H9 (cell line): ENCODE results near the gene CST5. TPM values are rescaled to one million over a fixed set of nuclear protein-coding genes. Genes with fewer than 3 reads are reported as not detected.

Source experiments
- DNase-seq: peaks from one replicate; pipeline ENCODE4 v3.0.0-alpha.2; 2017
- H2AFZ ChIP-seq: one replicate; pipeline ENCODE4 v1.6.1; 2013; ENCODE audit warnings: mild to moderate bottlenecking, low read length, control low read depth, moderate library complexity
- H2AK5ac ChIP-seq: 2 replicates; pipeline ENCODE4 v1.6.1; 2013; ENCODE audit warnings: low read length, control low read depth, mixed read lengths; ENCODE audit not compliant: insufficient read length
- H2BK120ac ChIP-seq: one replicate; pipeline ENCODE4 v1.6.1; 2013; ENCODE audit warnings: low read depth, mild to moderate bottlenecking, low read length, control low read depth, inconsistent platforms; ENCODE audit not compliant: poor library complexity, severe bottlenecking
- H2BK12ac ChIP-seq: 2 replicates; pipeline ENCODE4 v1.6.1; 2013; ENCODE audit warnings: low read length, control low read depth, mixed read lengths, low read depth; ENCODE audit not compliant: insufficient read length
- H2BK15ac ChIP-seq: 2 replicates; pipeline ENCODE4 v1.6.1; 2013; ENCODE audit warnings: low read depth, low read length, control low read depth
- H2BK20ac ChIP-seq: one replicate; pipeline ENCODE4 v1.6.1; 2013; ENCODE audit warnings: low read depth, mild to moderate bottlenecking, low read length, control low read depth, inconsistent platforms; ENCODE audit not compliant: poor library complexity, severe bottlenecking
- H2BK5ac ChIP-seq: 2 replicates; pipeline ENCODE4 v1.6.1; 2013; ENCODE audit warnings: low read length, control low read depth, mixed read lengths; ENCODE audit not compliant: insufficient read length
- H3K14ac ChIP-seq: 2 replicates; pipeline ENCODE4 v1.6.1; 2013; ENCODE audit warnings: low read length, control low read depth; ENCODE audit not compliant: insufficient read depth
- H3K18ac ChIP-seq: 2 replicates; pipeline ENCODE4 v1.6.1; 2013; ENCODE audit warnings: low read depth, mild to moderate bottlenecking, mixed read lengths, low read length, control low read depth; ENCODE audit not compliant: insufficient read length
- H3K23ac ChIP-seq: 2 replicates; pipeline ENCODE4 v1.6.1; 2013; ENCODE audit warnings: low read length, control low read depth, mixed read lengths, low read depth; ENCODE audit not compliant: insufficient read length
- H3K23me2 ChIP-seq: 2 replicates; pipeline ENCODE4 v1.6.1; 2013; ENCODE audit warnings: low read depth, mild to moderate bottlenecking, mixed read lengths, low read length, control low read depth; ENCODE audit not compliant: insufficient read length, poor library complexity, severe bottlenecking
- H3K27ac ChIP-seq: 2 replicates; pipeline ENCODE4 v1.5.1; 2013; ENCODE audit warnings: low read length, control low read depth, mixed read lengths, low read depth; ENCODE audit not compliant: insufficient read length
- H3K27me3 ChIP-seq: 2 replicates; pipeline ENCODE4 v1.6.1; 2013; ENCODE audit warnings: low read length, control low read depth, inconsistent platforms; ENCODE audit not compliant: insufficient read depth
- H3K4ac ChIP-seq: 2 replicates; pipeline ENCODE4 v1.6.1; 2013; ENCODE audit warnings: low read depth, mild to moderate bottlenecking, control low read depth, inconsistent platforms, low read length, moderate library complexity
- H3K4me1 ChIP-seq: 2 replicates; pipeline ENCODE4 v1.6.1; 2013; ENCODE audit warnings: low read length, control low read depth, inconsistent platforms; ENCODE audit not compliant: insufficient read depth
- H3K4me2 ChIP-seq: 2 replicates; pipeline ENCODE4 v1.6.1; 2013; ENCODE audit warnings: low read length, control low read depth, mixed read lengths; ENCODE audit not compliant: insufficient read length, insufficient read depth
- H3K56ac ChIP-seq: 2 replicates; pipeline ENCODE4 v1.6.1; 2013; ENCODE audit warnings: low read depth, mild to moderate bottlenecking, mixed read lengths, low read length, control low read depth; ENCODE audit not compliant: insufficient read length
- H3K79me1 ChIP-seq: 2 replicates; pipeline ENCODE4 v1.6.1; 2013; ENCODE audit warnings: low read depth, mild to moderate bottlenecking, moderate library complexity, low read length, control low read depth, inconsistent platforms; ENCODE audit not compliant: insufficient read depth, poor library complexity, severe bottlenecking
- H3K79me2 ChIP-seq: 2 replicates; pipeline ENCODE4 v1.6.1; 2013; ENCODE audit warnings: low read length, control low read depth, inconsistent platforms; ENCODE audit not compliant: insufficient read depth
- H3K9ac ChIP-seq: 2 replicates; pipeline ENCODE4 v1.6.1; 2013; ENCODE audit warnings: low read length, control low read depth, mixed read lengths; ENCODE audit not compliant: insufficient read length; ENCODE audit errors: extremely low read depth
- H3K9me3 ChIP-seq: one replicate; pipeline ENCODE4 v1.6.1; 2013; ENCODE audit warnings: low read depth, low read length, inconsistent platforms; ENCODE audit not compliant: control insufficient read depth
- H3T11ph ChIP-seq: one replicate; pipeline ENCODE4 v1.6.1; 2013; ENCODE audit warnings: mild to moderate bottlenecking, low read length, control low read depth, inconsistent platforms
- H4K20me1 ChIP-seq: one replicate; pipeline ENCODE4 v1.6.1; 2013; ENCODE audit not compliant: control insufficient read depth, insufficient read length, insufficient read depth
- H4K5ac ChIP-seq: 2 replicates; pipeline ENCODE4 v1.6.1; 2013; ENCODE audit warnings: low read depth, mild to moderate bottlenecking, mixed read lengths, low read length, control low read depth; ENCODE audit not compliant: insufficient read length
- H4K8ac ChIP-seq: replicated peaks from 2 replicates; pipeline ENCODE4 v1.6.1; 2013; ENCODE audit warnings: low read length, control low read depth, mixed read lengths, low read depth; ENCODE audit not compliant: insufficient read length
- H4K91ac ChIP-seq: 2 replicates; pipeline ENCODE4 v1.6.1; 2013; ENCODE audit warnings: low read depth, mild to moderate bottlenecking, moderate library complexity, mixed read lengths, low read length, control low read depth; ENCODE audit not compliant: insufficient read length
- H3K27ac Mint-ChIP-seq, 3 experiments: 2 replicates in 2 of 3; 3 replicates in 1 of 3; pipeline ENCODE4 v1.8.0; 2020 to 2021; ENCODE audit warnings: mixed read lengths in 3 of 3, mild to moderate bottlenecking in 1 of 3, moderate library complexity in 1 of 3
- H3K27me3 Mint-ChIP-seq: 2 replicates; pipeline ENCODE4 v1.8.0; 2021; ENCODE audit warnings: low read depth, mild to moderate bottlenecking, moderate library complexity, mixed read lengths
- H3K36me3 Mint-ChIP-seq, 3 experiments: 2 replicates in 2 of 3; 3 replicates in 1 of 3; pipeline ENCODE4 v1.8.0; 2020 to 2021; ENCODE audit warnings: low read depth in 3 of 3, mixed read lengths in 3 of 3; ENCODE audit not compliant: insufficient read depth in 1 of 3
- H3K4me1 Mint-ChIP-seq, 2 experiments: 2 replicates each; pipeline ENCODE4 v1.8.0; 2020; ENCODE audit warnings: mixed read lengths in 2 of 2
- H3K4me3 Mint-ChIP-seq, 2 experiments: 2 replicates in 1 of 2; 3 replicates in 1 of 2; pipeline ENCODE4 v1.8.0; 2020 to 2021; ENCODE audit warnings: mild to moderate bottlenecking in 2 of 2, mixed read lengths in 2 of 2, moderate library complexity in 1 of 2
- H3K9me3 Mint-ChIP-seq, 2 experiments: 2 replicates in 1 of 2; 3 replicates in 1 of 2; pipeline ENCODE4 v1.8.0; 2020; ENCODE audit warnings: mild to moderate bottlenecking in 2 of 2, mixed read lengths in 2 of 2, moderate library complexity in 1 of 2
- CTCF ChIP-seq: fragments of 200-600 bp; sonication (generic); conservative IDR thresholded peaks from 3 replicates; pipeline ENCODE4 v1.8.0; 2021; ENCODE audit warnings: antibody characterized with exemption, mild to moderate bottlenecking
- WGBS: extraction: QIAGEN DNeasy Blood & Tissue Kit; methylation state at CpG from one replicate; pipeline ENCODE4 v1.1.7; 2013; ENCODE audit warnings: missing lambda C conversion rate, low lambda C conversion rate, mixed read lengths; ENCODE audit not compliant: insufficient read length; ENCODE audit errors: extremely low coverage; 5-methylcytosine and 5-hydroxymethylcytosine counted together
- total RNA-seq: library from RNA; stranded (reverse); gene quantifications from 2 replicates; pipeline ENCODE4 v1.2.1, GENCODE V29; 2021

The CST5 gene
- total RNA-seq, 1 experiment from 2014 or later, result not detected

- H3K4me1 Mint-ChIP-seq, result peaks cover 62 to 67% of the 10 kb centered on the region in 2 experiments
- H2BK120ac ChIP-seq, result no peak overlapping the region
Observed at GRCh38 chr20:23869520-23869919, 10.0 kb downstream of the CST5 start.

More at GRCh38 chr20:23869520-23869919, 10.0 kb downstream of the CST5 start:
- no peak overlapping the region for H3K18ac ChIP-seq
- Mint-ChIP-seq H3K4me3 (no peak overlapping the region; a peak in 1 of 5 replicates), H3K27me3 (peaks cover 2% of the 10 kb centered on the region), H3K36me3 (no peaks in the 10 kb centered on the region), H3K9me3 (peaks cover 0 to 3% of the 10 kb centered on the region in 2 experiments; a peak in 2 of 5 replicates), H3K27ac (peak overlapping the region in 2 of 3 experiments; percentile 52 to 75; a peak in 3 of 7 replicates)
- no peak overlapping the region for H2AFZ ChIP-seq
- no peak overlapping the region for H4K8ac ChIP-seq
- no peaks in the 10 kb centered on the region for H3K79me2 ChIP-seq
- no peak overlapping the region for H2BK20ac ChIP-seq
- no peak overlapping the region for H3T11ph ChIP-seq
- H2AK5ac ChIP-seq, result no peak overlapping the region
- no peak overlapping the region for H4K5ac ChIP-seq
- no peak overlapping the region for H3K14ac ChIP-seq
- H2BK12ac ChIP-seq, result no peak overlapping the region
- H3K27me3 ChIP-seq, result no peaks in the 10 kb centered on the region
- no peak overlapping the region for H3K23ac ChIP-seq
- no CpG with 5 or more reads among the region's 2 CpGs for WGBS
- no peak overlapping the region for H4K91ac ChIP-seq
- H3K4me1 ChIP-seq, result peaks cover 23% of the 10 kb centered on the region; the same call in 1 of the 2 replicates
- H3K9ac ChIP-seq, result no peak overlapping the region
- DNase-seq, result no peak
- H3K9me3 ChIP-seq, result no peaks in the 10 kb centered on the region
- no peak overlapping the region for H3K4ac ChIP-seq
- H3K79me1 ChIP-seq, result no peaks in the 10 kb centered on the region
- no peak overlapping the region for H2BK15ac ChIP-seq
- no peaks in the 10 kb centered on the region for H3K23me2 ChIP-seq
- no peaks in the 10 kb centered on the region for H4K20me1 ChIP-seq
- H3K27ac ChIP-seq, result no peak overlapping the region
- H3K4me2 ChIP-seq, result no peak overlapping the region
- no peak overlapping the region for H3K56ac ChIP-seq
- TF ChIP-seq CTCF, result no peak
- H2BK5ac ChIP-seq, result no peak overlapping the region
